SU-DHL-6 (cell line): ENCODE data around the gene CPNE2.

Experiments used
- EZH2phosphoT487 ChIP-seq: fragments of 200-600 bp; sonication (generic), shearing (Covaris generic); conservative IDR thresholded peaks from 2 replicates; pipeline ENCODE4 v1.6.1; 2018; ENCODE audit warnings: mild to moderate bottlenecking, antibody characterized with exemption, low read length, moderate library complexity, mixed read lengths
- TF ChIP-seq, protein P1 (sequence below): fragments of 200-600 bp; sonication (generic); IDR thresholded peaks from one replicate; pipeline ENCODE4 v1.5.1; 2017; ENCODE audit warnings: antibody characterized with exemption, mild to moderate bottlenecking, low read length, moderate library complexity; ENCODE audit not compliant: insufficient read depth, poor library complexity, severe bottlenecking

GRCh38 chr16:57102888-57103851, 10.8 kb downstream of the CPNE2 start:
- TF ChIP-seq EZH2phosphoT487: no peak
- TF ChIP-seq, protein P1, sequence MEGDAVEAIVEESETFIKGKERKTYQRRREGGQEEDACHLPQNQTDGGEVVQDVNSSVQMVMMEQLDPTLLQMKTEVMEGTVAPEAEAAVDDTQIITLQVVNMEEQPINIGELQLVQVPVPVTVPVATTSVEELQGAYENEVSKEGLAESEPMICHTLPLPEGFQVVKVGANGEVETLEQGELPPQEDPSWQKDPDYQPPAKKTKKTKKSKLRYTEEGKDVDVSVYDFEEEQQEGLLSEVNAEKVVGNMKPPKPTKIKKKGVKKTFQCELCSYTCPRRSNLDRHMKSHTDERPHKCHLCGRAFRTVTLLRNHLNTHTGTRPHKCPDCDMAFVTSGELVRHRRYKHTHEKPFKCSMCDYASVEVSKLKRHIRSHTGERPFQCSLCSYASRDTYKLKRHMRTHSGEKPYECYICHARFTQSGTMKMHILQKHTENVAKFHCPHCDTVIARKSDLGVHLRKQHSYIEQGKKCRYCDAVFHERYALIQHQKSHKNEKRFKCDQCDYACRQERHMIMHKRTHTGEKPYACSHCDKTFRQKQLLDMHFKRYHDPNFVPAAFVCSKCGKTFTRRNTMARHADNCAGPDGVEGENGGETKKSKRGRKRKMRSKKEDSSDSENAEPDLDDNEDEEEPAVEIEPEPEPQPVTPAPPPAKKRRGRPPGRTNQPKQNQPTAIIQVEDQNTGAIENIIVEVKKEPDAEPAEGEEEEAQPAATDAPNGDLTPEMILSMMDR: no peak
